Transverse colon (tissue), 4 donors: ENCODE results near the gene PARL. TPM values are rescaled to one million over a fixed set of nuclear protein-coding genes. Genes with fewer than 3 reads are reported as not detected.

ENCODE experiments used
- DNase-seq: peaks from one replicate; pipeline ENCODE4 v3.0.0-alpha.2; 2019
- H3K27ac ChIP-seq, 4 donors: fragments of 200-600 bp; sonication (generic); 2 replicates each; pipeline ENCODE4 v1.5.1; 2016 to 2018; ENCODE audit warnings: inconsistent platforms in 4 of 4
- H3K27me3 ChIP-seq: fragments of 200-600 bp; sonication (generic); 2 replicates; pipeline ENCODE4 v1.5.1; 2017; ENCODE audit warnings: inconsistent platforms
- H3K36me3 ChIP-seq, 4 donors: fragments of 200-600 bp; sonication (generic); 2 replicates each; pipeline ENCODE4 v1.5.1; 2017 to 2019; ENCODE audit warnings: inconsistent platforms in 4 of 4
- H3K4me1 ChIP-seq, 4 donors: fragments of 200-600 bp; sonication (generic); 2 replicates each; pipeline ENCODE4 v1.5.1; 2017 to 2020; ENCODE audit warnings: inconsistent platforms in 4 of 4
- H3K4me3 ChIP-seq, 4 donors: fragments of 200-600 bp; sonication (generic); 1 replicate in 1 of 4; 2 replicates in 3 of 4; pipeline versions ENCODE4 v1.5.1 to v1.6.1; 2017 to 2019; ENCODE audit warnings: inconsistent platforms in 4 of 4
- H3K9me3 ChIP-seq, 2 donors: fragments of 200-600 bp; sonication (generic); 2 replicates each; pipeline ENCODE4 v1.5.1; 2017 to 2019; ENCODE audit warnings: inconsistent platforms in 2 of 2
- CTCF ChIP-seq, 5 experiments: fragments of 200-600 bp in 3 of 5; fragments of 450-650 bp in 2 of 5; sonication (generic) in 3 of 5; IDR thresholded peaks; 1 replicate in 2 of 5; 2 replicates in 3 of 5; pipeline ENCODE4 v1.5.1; 2016 to 2017; ENCODE audit warnings: antibody characterized with exemption in 5 of 5, inconsistent platforms in 3 of 5, mild to moderate bottlenecking in 2 of 5, moderate library complexity in 1 of 5
- EP300 ChIP-seq: sonication (generic); formaldehyde crosslinking; IDR thresholded peaks from one replicate; pipeline ENCODE4 v1.6.1; 2017; ENCODE audit warnings: antibody characterized with exemption, low read depth
- POLR2A ChIP-seq: fragments of 450-650 bp; IDR thresholded peaks from one replicate; pipeline ENCODE4 v1.6.1; 2016; ENCODE audit warnings: antibody characterized with exemption, mild to moderate bottlenecking, moderate library complexity
- POLR2AphosphoS5 ChIP-seq, 3 donors: sonication (generic); formaldehyde crosslinking; IDR thresholded peaks; one replicate each; pipeline ENCODE4 v1.6.1; 2016; ENCODE audit warnings: antibody characterized with exemption in 3 of 3
- WGBS, 2 donors: methylation state at CpG; one replicate each; pipeline ENCODE4 v1.1.5; 2018; ENCODE audit warnings: low coverage in 1 of 2; 5-methylcytosine and 5-hydroxymethylcytosine counted together
- in situ Hi-C, 4 donors: fragments of 200-750 bp; cut with MboI; loops; one replicate each; pipeline versions ENCODE4 v1.15.0 to v1.15.1; 2017; ENCODE audit warnings: low sequenced_read_pairs in 3 of 4, low pct_ligation_motif_present in 1 of 4, low pct_unique_long_range_greater_than_20kb in 1 of 4
- intact Hi-C: fragments of 100-400 bp; cut with DNase I; formaldehyde crosslinking; loops from one replicate; pipeline ENCODE4 v1.15.1; 2023; ENCODE audit warnings: low total_unique reads
- total RNA-seq, 4 donors: library from RNA; depleted of rRNA; stranded (reverse); fragments of >200 nt; gene quantifications; one replicate each; pipeline ENCODE4 v1.1.0, GENCODE V29; 2016

The PARL gene
- total RNA-seq, result 10 to 100 TPM; 27.3 to 61.3 (median 48.8) TPM

GRCh38 chr3:183884427-183885296, at the start of gene PARL:
Gene PARL (minus strand): TSS chr3:183884880. CDS start chr3:183884846, 34 bp downstream.
- intact Hi-C loops, result no loop called here
- H3K36me3 ChIP-seq, result no peaks in the 10 kb centered on the region
- peak within 1 kb of the TSS; percentile 84 to 96 (median 90) for H3K4me3 ChIP-seq
- in situ Hi-C loops, result loop anchor here (25.0 kb wide), 4 partner anchors 253 to 653 kb away; partner anchors contain the start of genes ALG3 (in 3 of the 4), EEF1AKMT4 (in 3 of the 4), VWA5B2 (in 3 of the 4) and CAMK2N2 (in 1 of the 4)
- peak; percentile 71 to 88 (median 84) for TF ChIP-seq POLR2AphosphoS5 (IDR thresholded peaks at IDR 0.05)
- TF ChIP-seq POLR2A, result peak; percentile 79
- TF ChIP-seq CTCF (IDR thresholded peaks at IDR 0.05), result peak; percentile 91 to 96 (median 93)
- no peak for TF ChIP-seq EP300
- peak; percentile 97 for DNase-seq
- peaks cover 16 to 27% (median 22%) of the 10 kb centered on the region in 4 donors for H3K4me1 ChIP-seq
- WGBS, 2 donors, result 0 to 1% methylated on average over 1 to 61 of the region's 63 CpGs
- peak within 1 kb of the TSS; percentile 85 to 91 (median 86) for H3K27ac ChIP-seq
- H3K27me3 ChIP-seq, result no peaks in the 10 kb centered on the region
- no peaks in the 10 kb centered on the region for H3K9me3 ChIP-seq

GRCh38 chr3:183933160-183933559, 48.5 kb upstream of the PARL start:
- H3K36me3 ChIP-seq, result peaks cover 0 to 14% (median 4%) of the 10 kb centered on the region in 4 donors
- no peak for TF ChIP-seq EP300
- TF ChIP-seq POLR2AphosphoS5 (IDR thresholded peaks at IDR 0.05), result no peak
- TF ChIP-seq CTCF (IDR thresholded peaks at IDR 0.05), result no peak
- no peak for TF ChIP-seq POLR2A

GRCh38 chr3:183931881-183932280, 47.2 kb upstream of the PARL start:
- no peak overlapping the region for H3K27ac ChIP-seq
- no peaks in the 10 kb centered on the region for H3K9me3 ChIP-seq
- 95 to 100% methylated on average over 2 of the region's 2 CpGs for WGBS, 2 donors
- TF ChIP-seq CTCF (IDR thresholded peaks at IDR 0.05) (no peak), POLR2A (no peak), EP300 (no peak), POLR2AphosphoS5 (IDR thresholded peaks at IDR 0.05) (no peak)
- no peak overlapping the region for H3K4me3 ChIP-seq
- DNase-seq, result no peak
- intact Hi-C loops, result no loop called here
- in situ Hi-C loops, result no loop called here
- H3K36me3 ChIP-seq, result peaks cover 0 to 12% (median under 1%) of the 10 kb centered on the region in 4 donors
- no peaks in the 10 kb centered on the region for H3K27me3 ChIP-seq
- H3K4me1 ChIP-seq, result peaks cover 0 to 12% (median 3%) of the 10 kb centered on the region in 4 donors

More at GRCh38 chr3:183933160-183933559, 48.5 kb upstream of the PARL start:
- no peak for DNase-seq
- in situ Hi-C loops, result no loop called here
- Histone ChIP-seq H3K27ac (no peak overlapping the region), H3K9me3 (no peaks in the 10 kb centered on the region), H3K4me3 (no peak overlapping the region), H3K4me1 (peaks cover 0 to 12% (median 3%) of the 10 kb centered on the region in 4 donors), H3K27me3 (no peaks in the 10 kb centered on the region)
- intact Hi-C loops, result no loop called here
- 85 to 90% methylated on average over 3 of the region's 3 CpGs for WGBS, 2 donors

- Histone ChIP-seq H3K4me1 (peaks cover 0 to 12% (median 3%) of the 10 kb centered on the region in 4 donors), H3K4me3 (no peak overlapping the region), H3K27ac (peak overlapping the region; percentile 38 to 59 (median 57)), H3K9me3 (no peaks in the 10 kb centered on the region), H3K27me3 (no peaks in the 10 kb centered on the region), H3K36me3 (peaks cover 0 to 14% (median 2%) of the 10 kb centered on the region in 4 donors)
- peak; percentile 83 for DNase-seq
- TF ChIP-seq POLR2AphosphoS5 (IDR thresholded peaks at IDR 0.05), result peak in 2 of 3 donors; percentile 24 to 38
- TF ChIP-seq CTCF (IDR thresholded peaks at IDR 0.05), result no peak
- intact Hi-C loops (no loop called here), in situ Hi-C loops (no loop called here)
- WGBS, 2 donors, result 57% methylated on average over 10 of the region's 10 CpGs; no CpG with 5 or more reads in 1 of the 2 donors
These were observed 45.4 kb upstream of the PARL start for GRCh38 chr3:183930086-183930485.
